Measurements from ENCODE around the gene SPOUT1.
"Not testable (repeated sequence)": the region's sequence is repeated elsewhere in the genome, so short reads cannot be mapped to it uniquely, and the experiment has no call there.

SPOUT1 gene, protein sequence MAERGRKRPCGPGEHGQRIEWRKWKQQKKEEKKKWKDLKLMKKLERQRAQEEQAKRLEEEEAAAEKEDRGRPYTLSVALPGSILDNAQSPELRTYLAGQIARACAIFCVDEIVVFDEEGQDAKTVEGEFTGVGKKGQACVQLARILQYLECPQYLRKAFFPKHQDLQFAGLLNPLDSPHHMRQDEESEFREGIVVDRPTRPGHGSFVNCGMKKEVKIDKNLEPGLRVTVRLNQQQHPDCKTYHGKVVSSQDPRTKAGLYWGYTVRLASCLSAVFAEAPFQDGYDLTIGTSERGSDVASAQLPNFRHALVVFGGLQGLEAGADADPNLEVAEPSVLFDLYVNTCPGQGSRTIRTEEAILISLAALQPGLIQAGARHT

DNA sequence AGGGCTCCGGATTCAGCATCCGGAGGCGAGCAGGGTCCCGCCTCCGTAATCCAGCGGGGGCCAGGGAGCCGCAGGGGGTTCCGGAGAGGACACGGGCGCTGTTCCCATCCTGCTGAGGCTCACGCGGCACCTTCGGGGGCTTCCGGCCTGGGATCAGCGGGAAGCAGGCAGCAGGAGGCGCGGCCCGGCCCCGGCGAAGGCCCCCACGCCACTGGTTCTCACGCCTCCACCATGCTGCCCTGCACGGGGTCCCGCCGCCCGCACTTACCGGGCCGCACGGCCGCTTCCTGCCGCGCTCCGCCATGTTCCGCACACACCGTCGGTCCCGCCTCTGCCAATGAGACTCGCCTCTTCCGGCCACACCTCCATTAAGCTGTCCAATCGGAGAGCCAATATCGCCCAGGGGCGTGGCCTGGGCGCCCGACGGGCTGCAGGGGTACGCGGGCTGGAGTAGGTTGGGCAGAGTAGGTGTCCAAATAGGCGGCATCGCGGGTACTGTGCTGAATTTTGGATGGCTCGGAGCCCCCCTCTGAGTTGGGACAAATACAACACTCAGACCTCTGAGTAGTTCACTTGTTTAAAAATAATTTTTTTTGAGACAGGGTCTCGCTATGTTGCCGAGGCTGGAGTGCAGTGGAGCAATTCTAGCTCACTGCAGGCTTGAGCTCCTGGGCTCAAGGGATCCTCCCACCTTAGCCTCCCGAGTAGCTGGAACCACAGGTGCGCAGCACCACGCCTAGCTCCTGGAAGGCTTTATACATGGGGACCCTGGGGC is at the start of gene SPOUT1:
SPOUT1 (minus strand) TSS at position 318 of the 775 bp plus-strand sequence; CDS start at position 304, 14 bp downstream.
- peak; percentile 70 to 88 (median 78) for DNase-seq

GRCh38 chr9:128877852-128878251 is 48.3 kb upstream of the SPOUT1 start:
- no peak for DNase-seq

DNA sequence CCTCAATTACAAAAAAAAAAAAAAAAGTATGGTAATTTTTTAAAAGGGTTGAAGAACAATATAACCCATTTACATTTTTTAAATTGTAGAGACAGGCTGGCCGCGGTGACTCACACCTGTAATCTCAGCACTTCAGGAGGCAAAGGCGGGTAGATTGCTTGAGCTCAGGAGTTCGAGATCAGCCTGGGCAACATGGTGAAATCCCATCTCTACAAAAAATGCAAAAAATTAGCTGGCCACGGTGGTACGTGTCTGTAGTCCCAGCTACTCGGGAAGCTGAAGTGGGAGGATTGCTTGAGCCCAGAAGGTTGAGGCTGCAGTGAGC is 41.3 kb upstream of the SPOUT1 start:
- not testable (repeated sequence) for DNase-seq

DNA sequence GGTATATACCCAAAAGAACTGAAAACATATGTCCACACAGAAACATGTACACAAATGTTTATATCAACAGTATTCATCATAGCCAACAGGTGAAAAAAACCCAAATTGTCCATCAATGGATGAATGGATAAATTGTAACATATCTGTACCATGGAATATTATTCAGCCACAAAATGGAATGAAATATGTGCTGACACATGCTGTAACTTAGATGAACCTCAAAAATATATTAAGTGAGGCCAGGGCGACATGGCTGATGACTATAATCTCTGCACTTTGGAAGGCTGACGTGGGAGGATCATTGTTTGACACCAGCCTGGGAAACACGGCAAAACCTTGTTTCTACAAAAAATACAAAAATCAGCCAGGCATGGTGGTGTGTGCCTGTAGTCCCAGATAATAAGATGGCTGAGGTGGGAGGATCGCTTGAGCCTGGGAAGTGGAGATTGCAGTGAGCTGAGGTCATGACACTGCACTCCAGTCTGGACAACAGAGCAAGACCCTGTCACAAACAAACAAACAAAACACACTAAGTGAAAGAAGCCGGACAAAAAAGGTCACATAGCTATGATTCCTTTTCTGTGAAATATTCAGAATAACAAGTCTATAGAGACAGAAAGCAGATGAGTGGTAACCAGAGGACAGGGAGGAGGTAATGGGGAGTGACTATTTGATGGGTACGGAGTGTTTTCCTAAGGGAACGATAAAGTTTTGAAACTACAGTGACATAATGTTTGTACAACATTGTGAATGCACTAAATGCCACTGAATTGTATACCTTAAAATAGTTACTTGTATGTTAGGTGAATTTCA is 40.7 kb upstream of the SPOUT1 start:
- no peak for DNase-seq

GRCh38 chr9:128863647-128864046 is 34.1 kb upstream of the SPOUT1 start:
- DNase-seq = peak; percentile 76 to 87 (median 86)

DNA sequence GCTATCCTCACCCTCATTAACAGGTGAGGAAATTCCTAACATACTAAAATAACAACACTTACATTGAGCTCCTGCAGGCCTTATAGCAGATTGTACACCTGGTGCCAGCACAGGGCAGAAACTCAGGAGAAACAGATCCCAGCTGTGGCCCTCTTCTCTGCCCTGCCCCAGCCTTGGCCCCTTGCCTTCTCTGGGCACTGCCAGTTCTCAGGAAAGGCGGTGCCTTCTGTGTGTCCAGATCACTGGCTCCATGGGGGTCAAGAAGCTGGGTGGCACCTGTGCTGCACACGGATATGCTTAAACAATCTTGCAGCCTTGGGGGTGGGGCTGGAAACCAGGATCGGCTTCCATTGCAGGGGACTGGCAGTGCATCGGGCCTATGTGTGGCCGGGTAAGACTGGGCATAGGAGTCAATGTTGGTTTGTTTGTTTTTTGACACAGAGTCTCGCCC is 32.8 kb upstream of the SPOUT1 start:
- DNase-seq = no peak

DNA sequence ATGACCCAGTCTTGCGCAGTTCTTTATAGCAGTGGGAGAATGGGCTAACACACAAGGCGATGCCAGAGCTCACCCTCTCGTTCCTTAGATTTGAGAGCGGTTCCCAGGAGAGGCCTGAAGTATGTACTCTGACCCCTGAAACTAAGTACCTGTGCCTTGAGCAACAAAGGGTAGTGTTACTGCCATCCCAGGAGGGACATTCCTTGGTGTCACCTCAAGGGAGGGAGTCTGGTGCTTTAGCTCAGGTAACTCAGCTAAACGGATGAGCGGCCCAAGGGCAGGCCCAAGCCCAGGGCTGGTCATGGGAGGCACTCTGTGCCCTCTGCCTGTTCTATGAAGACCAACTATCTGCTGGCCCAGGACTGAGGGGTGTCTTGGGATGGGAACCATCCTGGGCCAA is 31.9 kb upstream of the SPOUT1 start:
- DNase-seq = no peak

- no peak for DNase-seq
Observed at GRCh38 chr9:128860937-128861336, 31.3 kb upstream of the SPOUT1 start.

DNA sequence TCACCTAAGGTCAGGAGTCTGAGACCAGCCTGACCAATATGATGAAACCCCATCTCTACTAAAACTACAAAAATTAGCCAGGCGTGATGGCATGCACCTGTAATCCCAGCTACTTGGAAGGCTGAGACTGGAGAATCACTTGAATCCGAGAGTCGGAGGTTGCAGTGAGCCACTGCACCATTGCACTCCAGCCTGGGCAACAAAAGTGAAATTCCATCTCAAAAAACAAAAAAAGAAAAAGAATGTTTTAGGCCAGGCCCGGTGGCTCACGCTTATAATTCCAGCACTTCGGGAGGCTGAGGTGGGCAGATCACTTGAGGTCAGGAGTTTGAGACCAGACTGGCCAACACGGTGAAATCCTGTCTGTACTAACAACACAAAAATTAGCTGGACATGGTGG is 28.9 kb upstream of the SPOUT1 start:
- DNase-seq = not testable (repeated sequence)

- not testable (repeated sequence) for DNase-seq
Observed at GRCh38 chr9:128854454-128854853, 24.9 kb upstream of the SPOUT1 start.

DNA sequence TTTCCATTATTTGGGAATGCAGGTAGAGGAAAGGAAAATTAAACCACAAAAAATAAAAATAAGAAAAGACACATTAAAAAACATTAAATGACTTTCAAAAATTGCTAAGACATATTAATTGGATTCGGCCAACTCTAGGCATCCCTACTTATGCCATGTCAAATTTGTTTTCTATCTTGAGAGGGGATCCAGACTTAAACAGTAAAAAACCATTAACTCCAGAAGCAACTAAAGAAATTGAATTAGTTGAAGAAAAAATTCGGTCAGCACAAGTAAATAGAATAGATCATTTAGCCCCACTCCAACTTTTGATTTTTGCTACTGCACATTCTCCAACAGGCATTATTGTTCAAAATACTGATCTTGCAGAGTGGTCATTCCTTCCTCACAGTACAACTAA is 23.1 kb upstream of the SPOUT1 start:
- DNase-seq = not testable (repeated sequence)

DNA sequence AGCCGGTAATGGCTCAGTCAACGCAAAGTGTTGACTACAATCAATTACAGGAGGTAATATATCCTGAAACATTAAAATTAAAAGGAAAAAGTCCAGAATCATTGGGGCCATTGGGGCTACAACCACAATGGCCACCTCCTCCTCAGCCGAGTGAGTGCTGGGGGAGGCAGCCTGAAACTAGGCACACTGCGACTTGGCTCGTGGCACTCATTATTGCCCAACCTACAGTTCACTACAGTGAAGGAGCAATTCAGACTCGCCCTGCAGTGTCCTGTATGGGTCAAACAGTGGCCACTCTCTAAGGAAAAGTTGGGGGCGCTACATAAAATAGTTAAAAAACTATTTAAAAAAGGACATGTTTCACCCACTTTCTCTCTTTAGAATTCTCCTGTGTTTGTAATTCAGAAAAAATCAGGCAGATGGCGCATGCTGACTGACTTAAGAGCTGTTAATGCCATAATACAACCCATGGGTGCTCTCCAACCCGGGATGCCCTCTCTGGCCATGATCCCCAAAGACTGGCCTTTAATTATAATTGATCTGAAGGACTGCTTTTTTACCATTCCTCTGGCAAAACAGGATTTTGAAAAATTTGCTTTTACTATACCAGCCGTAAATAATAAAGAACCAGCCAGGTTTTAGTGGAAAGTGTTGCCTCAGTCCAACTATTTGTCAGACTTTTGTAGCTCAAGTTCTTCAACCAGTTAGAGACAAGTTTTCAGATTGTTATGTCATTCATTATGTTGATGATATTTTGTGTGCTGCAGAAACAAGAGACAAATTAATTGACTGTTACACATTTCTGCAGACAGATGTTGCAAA is 22.4 kb upstream of the SPOUT1 start:
- not testable (repeated sequence) for DNase-seq

- DNase-seq = not testable (repeated sequence)
Observed at GRCh38 chr9:128851024-128851423, 21.4 kb upstream of the SPOUT1 start.

DNA sequence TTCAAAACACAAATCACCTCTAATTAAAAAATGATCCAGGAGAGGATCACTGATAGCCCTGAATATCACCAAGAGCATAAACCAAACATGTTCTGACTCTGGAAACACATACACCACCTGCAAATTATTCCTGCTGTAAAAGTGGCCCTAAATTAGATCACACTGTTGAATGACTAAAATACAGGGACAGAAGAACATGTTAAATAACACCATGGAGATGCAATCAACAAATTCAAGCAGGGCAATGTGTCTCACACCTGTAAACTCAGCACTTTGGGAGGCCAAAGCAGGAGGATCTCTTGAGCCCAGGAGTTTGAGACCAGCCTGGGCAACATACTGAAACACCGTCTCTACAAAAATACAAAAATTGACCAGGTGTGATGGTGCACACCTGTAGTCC is 18.2 kb upstream of the SPOUT1 start:
- no peak for DNase-seq

DNA sequence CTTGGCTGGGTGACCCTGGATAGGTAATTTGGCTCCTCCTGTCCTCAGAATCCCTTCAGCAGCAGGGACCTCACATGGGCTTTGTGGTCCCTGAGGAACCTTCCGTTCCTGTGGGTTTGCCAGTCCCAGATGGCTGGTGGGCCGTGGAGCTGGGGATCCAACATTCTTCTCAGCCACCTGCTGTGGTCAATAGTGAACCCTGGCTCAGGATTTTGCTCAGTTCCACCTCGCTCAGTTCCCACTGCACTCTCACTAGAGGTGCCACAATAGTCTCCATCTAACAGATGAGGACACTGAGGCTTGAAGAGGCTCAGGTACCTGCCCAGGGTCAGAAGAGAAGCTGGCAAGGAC is 17.1 kb upstream of the SPOUT1 start:
- DNase-seq = no peak

GRCh38 chr9:128845186-128845931 is 15.8 kb upstream of the SPOUT1 start:
- no peak for DNase-seq

DNA sequence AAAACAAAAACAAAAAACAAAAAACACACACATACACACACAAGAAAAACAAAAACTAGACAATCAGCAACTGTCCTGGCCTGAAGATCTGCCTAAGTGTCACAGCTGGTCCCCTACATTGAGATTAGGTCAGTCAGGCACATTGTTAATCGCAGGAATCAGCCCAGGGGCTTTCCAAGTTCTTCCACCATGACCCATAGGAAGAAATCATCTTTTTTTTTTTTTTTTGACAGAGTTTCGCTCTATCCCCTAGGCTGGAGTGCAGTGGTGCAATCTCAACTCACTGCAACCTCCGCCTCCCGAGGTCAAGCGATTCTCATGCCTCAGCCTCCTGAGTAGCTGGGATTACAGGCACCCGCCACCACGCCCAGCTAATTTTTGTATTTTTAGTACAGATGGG is 13.6 kb upstream of the SPOUT1 start:
- not testable (repeated sequence) for DNase-seq

- DNase-seq = no peak
Observed at GRCh38 chr9:128841694-128842492, 12.3 kb upstream of the SPOUT1 start.

- no peak for DNase-seq
Observed at GRCh38 chr9:128840524-128840923, 10.9 kb upstream of the SPOUT1 start.

DNA sequence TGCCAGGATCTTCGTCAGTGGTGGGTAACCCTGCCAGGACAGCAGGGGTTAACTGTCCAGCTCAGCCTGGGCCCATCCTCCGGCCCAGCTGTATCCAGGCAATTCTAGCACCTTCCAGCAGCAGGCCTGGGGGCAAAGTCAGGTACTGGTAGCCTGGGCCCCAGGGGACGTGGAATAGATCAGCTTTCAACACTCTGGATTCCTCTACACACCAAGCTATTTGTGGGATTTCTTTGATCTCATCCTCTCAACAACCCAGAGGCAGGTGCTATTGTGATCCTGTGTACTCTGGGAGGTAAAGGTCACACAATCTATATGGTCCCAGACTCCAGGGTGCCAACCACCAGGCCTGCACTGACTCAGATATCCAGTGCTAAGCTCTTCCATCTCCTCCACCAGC is 8.7 kb upstream of the SPOUT1 start:
- no peak for DNase-seq

Data from activated naive CD4-positive, alpha-beta T cell (primary cell).